IPS DF 4.7 (cell line): ENCODE measurements around the gene D2HGDH.
"Not testable (repeated sequence)": the region's sequence is repeated elsewhere in the genome, so short reads cannot be mapped to it uniquely, and the experiment has no call there.

Experiments used
- DNase-seq: peaks from one replicate; pipeline ENCODE4 v3.0.0-alpha.2; 2013; ENCODE audit warnings: low spot score; ENCODE audit errors: extremely low read depth

The D2HGDH gene

GRCh38 chr2:241748468-241749256 is 14.2 kb downstream of the D2HGDH start:
- DNase-seq = no peak

GRCh38 chr2:241750076-241750840 is 15.8 kb downstream of the D2HGDH start:
- no peak for DNase-seq

- DNase-seq = no peak
Observed at GRCh38 chr2:241751152-241751551, 16.7 kb downstream of the D2HGDH start.

GRCh38 chr2:241751776-241752175 is 17.3 kb downstream of the D2HGDH start:
- DNase-seq = no peak

GRCh38 chr2:241752253-241752652 is 17.8 kb downstream of the D2HGDH start:
- DNase-seq = no peak

GRCh38 chr2:241752689-241753276 is 18.4 kb downstream of the D2HGDH start:
- DNase-seq = no peak

GRCh38 chr2:241753493-241753892 is 19.1 kb downstream of the D2HGDH start:
- no peak for DNase-seq

- no peak for DNase-seq
Observed at GRCh38 chr2:241754042-241754441, 19.6 kb downstream of the D2HGDH start.

GRCh38 chr2:241755166-241755565 is 20.7 kb downstream of the D2HGDH start:
- DNase-seq = no peak

- no peak for DNase-seq
Observed at GRCh38 chr2:241755777-241756176, 21.3 kb downstream of the D2HGDH start.

- DNase-seq = no peak
Observed at GRCh38 chr2:241759067-241759807, 24.8 kb downstream of the D2HGDH start.

- DNase-seq = not testable (repeated sequence)
Observed at GRCh38 chr2:241759893-241760292, 25.5 kb downstream of the D2HGDH start.

- no peak for DNase-seq
Observed at GRCh38 chr2:241760301-241760771, 25.9 kb downstream of the D2HGDH start.

- DNase-seq = no peak
Observed at GRCh38 chr2:241762321-241762932, 28.0 kb downstream of the D2HGDH start.

- no peak for DNase-seq
Observed at GRCh38 chr2:241762933-241763369, 28.5 kb downstream of the D2HGDH start.

GRCh38 chr2:241763551-241764274 is 29.3 kb downstream of the D2HGDH start:
- DNase-seq = no peak

GRCh38 chr2:241764275-241765241 is 30.1 kb downstream of the D2HGDH start:
- DNase-seq = no peak

- DNase-seq = no peak
Observed at GRCh38 chr2:241767464-241768250, 33.2 kb downstream of the D2HGDH start.
